Stimulated activated CD4-positive, alpha-beta T cell treated with anti-CD3 and anti-CD28 coated beads, Interleukin-4, amount 100 ng/mL, for 1 hour (primary cell): ENCODE measurements around the gene YIPF1.

Experiments used
- DNase-seq: peaks from one replicate; pipeline ENCODE4 v3.0.0-alpha.2; 2020

Gene YIPF1

GRCh38 chr1:53889304-53890298 is at the start of gene YIPF1:
TSS of gene YIPF1 (minus strand) at chr1:53889797. CDS start at chr1:53888937, 860 bp downstream.
- DNase-seq = peak; percentile 83

- no peak for DNase-seq
These were observed 48.7 kb upstream of the YIPF1 start for GRCh38 chr1:53938136-53938830.

- no peak for DNase-seq
These were observed 46.8 kb upstream of the YIPF1 start for GRCh38 chr1:53936430-53936829.

- no peak for DNase-seq
These were observed 44.7 kb upstream of the YIPF1 start for GRCh38 chr1:53934170-53934765.

GRCh38 chr1:53931523-53931922 is 41.9 kb upstream of the YIPF1 start:
- no peak for DNase-seq

- no peak for DNase-seq
These were observed 41.3 kb upstream of the YIPF1 start for GRCh38 chr1:53930932-53931331.

- DNase-seq = no peak
These were observed 39.8 kb upstream of the YIPF1 start for GRCh38 chr1:53929246-53929960.

GRCh38 chr1:53927376-53927881 is 37.8 kb upstream of the YIPF1 start:
- DNase-seq = no peak

GRCh38 chr1:53919675-53920066 is 30.1 kb upstream of the YIPF1 start:
- DNase-seq = no peak

- DNase-seq = no peak
These were observed 28.7 kb upstream of the YIPF1 start for GRCh38 chr1:53918343-53918742.

GRCh38 chr1:53913352-53914033 is 23.9 kb upstream of the YIPF1 start:
- no peak for DNase-seq

- no peak for DNase-seq
These were observed 21.8 kb upstream of the YIPF1 start for GRCh38 chr1:53911442-53911841.

- no peak for DNase-seq
These were observed 20.3 kb upstream of the YIPF1 start for GRCh38 chr1:53909946-53910345.

GRCh38 chr1:53906121-53906520 is 16.5 kb upstream of the YIPF1 start:
- no peak for DNase-seq

GRCh38 chr1:53905509-53905908 is 15.9 kb upstream of the YIPF1 start:
- DNase-seq = no peak

- no peak for DNase-seq
These were observed 12.9 kb upstream of the YIPF1 start for GRCh38 chr1:53902235-53903138.

- DNase-seq = no peak
These were observed 10.1 kb upstream of the YIPF1 start for GRCh38 chr1:53899708-53900107.

- DNase-seq = no peak
These were observed 9.6 kb upstream of the YIPF1 start for GRCh38 chr1:53899206-53899628.

GRCh38 chr1:53896635-53897229 is 7.1 kb upstream of the YIPF1 start:
- DNase-seq = no peak

GRCh38 chr1:53895421-53895820 is 5.8 kb upstream of the YIPF1 start:
- no peak for DNase-seq

GRCh38 chr1:53894644-53895043 is 5.0 kb upstream of the YIPF1 start:
- DNase-seq = no peak
